HCT116 (cell line): Measurements from ENCODE around the gene MDFIC. TPM values are rescaled to one million over a fixed set of nuclear protein-coding genes. Genes with fewer than 3 reads are reported as not detected.

Experiments used
- ATAC-seq: fragments of 200-7000 bp; cut with Tn5 transposase; 2 replicates; pipeline ENCODE4 v1.9.1; 2020; ENCODE audit warnings: mild to moderate bottlenecking, moderate library complexity
- BruUV-seq: library from RNA; stranded (reverse); fragments of 400-500 nt; replicated peaks from 2 replicates; lab custom pipeline; 2021; lab: Mats Ljungman, UMichigan
- CTCF ChIA-PET: fragments of 300-600 bp; sonication (Branson Sonifier 250); formaldehyde crosslinking; loops from one replicate; lab custom pipeline; 2021; ENCODE audit warnings: antibody characterized with exemption; lab: Charles Lee
- POLR2A ChIA-PET: fragments of 300-600, 350-600 bp; sonication (Branson Sonifier 250); formaldehyde crosslinking; loops from one replicate; lab custom pipeline; 2021; ENCODE audit warnings: antibody characterized with exemption; lab: Charles Lee
- RAD21 ChIA-PET, 2 experiments: fragments of 300-600 bp; sonication (Branson Sonifier 250); formaldehyde crosslinking; loops; one replicate each; lab custom pipeline; 2023; ENCODE audit warnings: low total read pairs in 2 of 2; ENCODE audit not compliant: uncharacterized antibody in 2 of 2, unreplicated experiment in 2 of 2, low non-redundant PET in 1 of 2; lab: Charles Lee
- DNase-seq: peaks from one replicate; pipeline ENCODE4 v3.0.0-alpha.2; 2010; ENCODE audit warnings: low read depth, low spot score
- H2AFZ ChIP-seq: fragments of 200-600 bp; shearing (Covaris generic), sonication (generic); 2 replicates; pipeline ENCODE4 v1.6.1; 2017; ENCODE audit warnings: low read depth, mixed run types, mixed read lengths, antibody characterized with exemption, low read length; ENCODE audit not compliant: poor library complexity, severe bottlenecking
- H3K27ac ChIP-seq: 2 replicates; pipeline ENCODE4 v1.5.1; 2012; ENCODE audit warnings: low read depth, low read length
- H3K27me3 ChIP-seq: fragments of 200-600 bp; sonication (generic); 2 replicates; pipeline ENCODE4 v1.6.1; 2016; ENCODE audit warnings: mixed run types, low read length, mixed read lengths; ENCODE audit not compliant: insufficient read depth
- H3K36me3 ChIP-seq, 2 experiments: fragments of 200-500 bp in 1 of 2; fragments of 200-600 bp in 1 of 2; sonication (Bioruptor generic) in 1 of 2; sonication (generic) in 1 of 2; 2 replicates each; pipeline versions ENCODE4 v1.5.1 to v1.6.1; 2014 to 2016; ENCODE audit warnings: low read length in 2 of 2, inconsistent platforms in 1 of 2, mixed read lengths in 1 of 2, mixed run types in 1 of 2; ENCODE audit not compliant: insufficient read depth in 2 of 2, control insufficient read depth in 1 of 2
- H3K4me1 ChIP-seq, 2 experiments: fragments of 200-600 bp in 1 of 2; sonication (generic) in 1 of 2; 2 replicates each; pipeline versions ENCODE4 v1.5.1 to v1.6.1; 2012 to 2017; ENCODE audit warnings: low read length in 2 of 2, inconsistent platforms in 1 of 2, mild to moderate bottlenecking in 1 of 2, mixed read lengths in 1 of 2, mixed run types in 1 of 2, moderate library complexity in 1 of 2; ENCODE audit not compliant: insufficient read depth in 2 of 2, control insufficient read depth in 1 of 2
- H3K4me2 ChIP-seq: fragments of 200-600 bp; sonication (generic); 2 replicates; pipeline ENCODE4 v1.6.1; 2017; ENCODE audit warnings: mixed run types, low read length, mixed read lengths
- H3K4me3 ChIP-seq, 2 experiments: fragments of 200-600 bp in 1 of 2; sonication (generic) in 1 of 2; replicated peaks in 1 of 2; 2 replicates each; pipeline ENCODE4 v1.5.1; 2011 to 2016; ENCODE audit warnings: low read length in 2 of 2, control low read depth in 1 of 2, low read depth in 1 of 2, mild to moderate bottlenecking in 1 of 2, mixed read lengths in 1 of 2, mixed run types in 1 of 2
- H3K79me2 ChIP-seq: fragments of 200-600 bp; sonication (generic); 2 replicates; pipeline ENCODE4 v1.6.1; 2017; ENCODE audit warnings: mild to moderate bottlenecking, mixed run types, low read length, moderate library complexity, mixed read lengths; ENCODE audit not compliant: insufficient read depth
- H3K9ac ChIP-seq: fragments of 200-600 bp; sonication (generic); 2 replicates; pipeline ENCODE4 v1.6.1; 2016; ENCODE audit warnings: low read length, mixed read lengths
- H3K9me2 ChIP-seq: fragments of 200-600 bp; sonication (generic), shearing (Covaris generic); 2 replicates; pipeline ENCODE4 v1.6.1; 2017; ENCODE audit warnings: mixed run types, mild to moderate bottlenecking, moderate library complexity; ENCODE audit not compliant: insufficient read depth
- H3K9me3 ChIP-seq, 2 experiments: fragments of 200-500 bp in 1 of 2; fragments of 200-600 bp in 1 of 2; sonication (Bioruptor generic) in 1 of 2; sonication (generic) in 1 of 2; 2 replicates each; pipeline ENCODE4 v1.6.1; 2014 to 2017; ENCODE audit warnings: low read length in 2 of 2, mixed read lengths in 2 of 2, inconsistent platforms in 1 of 2, low read depth in 1 of 2, mild to moderate bottlenecking in 1 of 2, mixed run types in 1 of 2, moderate library complexity in 1 of 2; ENCODE audit not compliant: control insufficient read depth in 1 of 2, insufficient read depth in 1 of 2
- H4K20me1 ChIP-seq: fragments of 200-600 bp; sonication (generic), shearing (Covaris generic); 2 replicates; pipeline ENCODE4 v1.6.1; 2017; ENCODE audit warnings: mixed run types, mild to moderate bottlenecking, moderate library complexity; ENCODE audit not compliant: insufficient read depth
- CBX3 ChIP-seq: IDR thresholded peaks from 2 replicates; pipeline ENCODE4 v1.6.1; 2012; ENCODE audit warnings: low read depth
- CEBPB ChIP-seq: IDR thresholded peaks from 2 replicates; pipeline ENCODE4 v1.6.1; 2012; ENCODE audit warnings: low read depth
- EGR1 ChIP-seq: IDR thresholded peaks from 2 replicates; pipeline ENCODE4 v1.6.1; 2012; ENCODE audit warnings: low read depth
- ELF1 ChIP-seq: IDR thresholded peaks from 2 replicates; pipeline ENCODE4 v1.6.1; 2012; ENCODE audit warnings: low read depth, borderline replicate concordance
- EZH2 ChIP-seq: fragments of 200-600 bp; sonication (generic); IDR thresholded peaks from 2 replicates; pipeline ENCODE4 v1.6.1; 2017; ENCODE audit warnings: antibody characterized with exemption, mixed run types
- EZH2phosphoT487 ChIP-seq: fragments of 200-600 bp; IDR thresholded peaks from 2 replicates; pipeline ENCODE4 v1.6.1; 2018; ENCODE audit warnings: antibody characterized with exemption, borderline replicate concordance
- JUND ChIP-seq: IDR thresholded peaks from 2 replicates; pipeline ENCODE4 v1.6.1; 2012
- POLR2A ChIP-seq: IDR thresholded peaks from 2 replicates; pipeline ENCODE4 v1.7.0; 2011; ENCODE audit warnings: borderline replicate concordance; ENCODE audit not compliant: insufficient read depth, insufficient read length; ENCODE audit errors: extremely low read depth
- POLR2AphosphoS5 ChIP-seq: IDR thresholded peaks from 2 replicates; pipeline ENCODE4 v1.6.1; 2011; ENCODE audit warnings: mild to moderate bottlenecking, low read depth, low read length, moderate library complexity
- RAD21 ChIP-seq: IDR thresholded peaks from 2 replicates; pipeline ENCODE4 v1.6.1; 2012; ENCODE audit warnings: low read depth, mild to moderate bottlenecking
- SIN3A ChIP-seq: IDR thresholded peaks from 2 replicates; pipeline ENCODE4 v1.6.1; 2012; ENCODE audit warnings: low read depth
- SP1 ChIP-seq: IDR thresholded peaks from 2 replicates; pipeline ENCODE4 v1.6.1; 2012; ENCODE audit warnings: low read depth
- SRF ChIP-seq: IDR thresholded peaks from 2 replicates; pipeline ENCODE4 v1.6.1; 2012; ENCODE audit warnings: low read depth
- YY1 ChIP-seq: IDR thresholded peaks from 2 replicates; pipeline ENCODE4 v1.6.1; 2011; ENCODE audit warnings: low read length, low read depth, moderate library complexity, mild to moderate bottlenecking; ENCODE audit not compliant: insufficient replicate concordance; ENCODE audit errors: extremely low read depth
- ZFX ChIP-seq: fragments of 450-650 bp; IDR thresholded peaks from 2 replicates; pipeline ENCODE4 v1.6.1; 2017
- ZNF274 ChIP-seq: fragments of 200-500 bp; sonication (Bioruptor generic); IDR thresholded peaks from 2 replicates; pipeline ENCODE4 v1.6.1; 2014; ENCODE audit warnings: mild to moderate bottlenecking, low read depth, low read length, inconsistent platforms
- intact Hi-C: fragments of 100-400 bp; cut with micrococcal nuclease; formaldehyde crosslinking; loops from 2 replicates; pipeline ENCODE4 v1.10.0; 2022
- total RNA-seq: library from RNA; stranded (reverse); gene quantifications from one replicate; pipeline ENCODE4 v1.2.1, GENCODE V29; 2021; ENCODE audit not compliant: unreplicated experiment
- TF ChIP-seq, protein P1 (sequence below): IDR thresholded peaks from 2 replicates; pipeline ENCODE4 v1.6.1; 2011; ENCODE audit warnings: mild to moderate bottlenecking, low read length, moderate library complexity; ENCODE audit not compliant: insufficient replicate concordance; ENCODE audit errors: extremely low read depth
- TF ChIP-seq, protein P2 (sequence below): IDR thresholded peaks from 2 replicates; pipeline ENCODE4 v1.6.1; 2012
- TF ChIP-seq, protein P3 (sequence below), 3 experiments: fragments of 200-600 bp in 1 of 3; sonication (generic) in 1 of 3; IDR thresholded peaks in 2 of 3; conservative IDR thresholded peaks in 1 of 3; 2 replicates each; pipeline ENCODE4 v1.5.1; 2012 to 2017; ENCODE audit warnings: low read depth in 2 of 3, low read length in 2 of 3, antibody characterized with exemption in 1 of 3, borderline replicate concordance in 1 of 3, control low read depth in 1 of 3, mild to moderate bottlenecking in 1 of 3, mixed read lengths in 1 of 3, mixed run types in 1 of 3, moderate library complexity in 1 of 3; ENCODE audit not compliant: insufficient read depth in 1 of 3
- TF ChIP-seq, protein P4 (sequence below): IDR thresholded peaks from 2 replicates; pipeline ENCODE4 v1.6.1; 2012

Gene MDFIC
- total RNA-seq, 1 experiment from 2014 or later, result 8.3 TPM

DNA sequence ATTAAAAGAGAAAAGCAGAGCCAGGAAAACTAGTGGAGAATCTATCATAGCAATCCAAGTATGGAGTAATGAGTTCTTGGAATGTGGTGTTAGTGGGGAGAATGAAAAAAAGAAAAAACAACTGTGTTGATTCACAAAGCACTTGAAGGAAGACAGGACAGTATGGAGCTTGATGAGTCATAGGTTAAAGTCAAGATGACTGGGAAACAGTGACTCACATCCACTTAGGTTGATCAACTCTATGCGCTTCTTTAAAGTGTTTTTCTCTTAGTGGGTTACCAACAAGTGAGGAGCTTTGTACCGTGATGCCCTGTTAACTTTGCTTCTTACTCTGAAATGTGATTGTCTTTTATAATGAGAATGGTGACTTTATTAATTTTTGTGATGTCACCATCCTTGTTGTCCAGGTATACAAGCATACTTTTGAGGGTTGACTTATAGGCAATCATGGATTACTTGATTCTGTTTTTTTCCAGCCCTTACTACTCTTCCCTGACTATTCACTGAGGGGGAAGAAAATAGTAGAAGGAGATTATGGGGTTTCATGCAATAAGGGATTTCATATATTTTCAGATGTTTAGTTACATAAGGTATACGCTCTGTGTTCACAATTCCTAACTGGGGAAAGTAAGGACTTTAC, 32.1 kb upstream of the MDFIC start (continued):
- TF ChIP-seq EZH2, result no peak
- no peak for TF ChIP-seq ELF1
- peak; percentile 73 for TF ChIP-seq SIN3A
- TF ChIP-seq SP1, result peak; percentile 95

DNA sequence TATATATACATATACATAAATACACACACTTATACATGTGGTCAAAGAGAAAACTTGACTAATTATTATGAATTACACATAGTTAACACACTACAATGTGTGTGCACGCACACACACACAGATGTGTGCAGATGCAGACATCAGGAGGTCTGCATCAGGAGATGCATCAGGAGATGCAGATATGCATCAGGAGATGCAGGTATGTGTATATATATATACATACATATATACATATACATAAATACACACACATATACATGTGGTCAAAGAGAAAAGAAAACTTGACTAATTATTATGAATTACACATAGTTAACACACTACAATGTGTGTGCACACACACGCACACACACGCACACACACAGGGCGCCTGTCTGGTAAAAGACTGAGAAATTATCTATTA, 31.3 kb upstream of the MDFIC start:
- ATAC-seq (no peak), DNase-seq (no peak)
- H3K27ac ChIP-seq, result no peak overlapping the region
- POLR2A ChIA-PET, result no interaction called here
- no peaks in the 10 kb centered on the region for H3K79me2 ChIP-seq
- no peaks in the 10 kb centered on the region for H3K9me3 ChIP-seq
- H3K27me3 ChIP-seq, result no peaks in the 10 kb centered on the region
- intact Hi-C loops, result no loop called here
- H3K4me3 ChIP-seq, result no peak overlapping the region
- BruUV-seq, result no TSS peak
- H3K36me3 ChIP-seq, result no peaks in the 10 kb centered on the region
- CTCF ChIA-PET, result no interaction called here
- H3K9ac ChIP-seq, result no peak overlapping the region
- no peaks in the 10 kb centered on the region for H4K20me1 ChIP-seq
- RAD21 ChIA-PET, result no interaction called here
- no peak for TF ChIP-seq EZH2
- TF ChIP-seq, protein P1, sequence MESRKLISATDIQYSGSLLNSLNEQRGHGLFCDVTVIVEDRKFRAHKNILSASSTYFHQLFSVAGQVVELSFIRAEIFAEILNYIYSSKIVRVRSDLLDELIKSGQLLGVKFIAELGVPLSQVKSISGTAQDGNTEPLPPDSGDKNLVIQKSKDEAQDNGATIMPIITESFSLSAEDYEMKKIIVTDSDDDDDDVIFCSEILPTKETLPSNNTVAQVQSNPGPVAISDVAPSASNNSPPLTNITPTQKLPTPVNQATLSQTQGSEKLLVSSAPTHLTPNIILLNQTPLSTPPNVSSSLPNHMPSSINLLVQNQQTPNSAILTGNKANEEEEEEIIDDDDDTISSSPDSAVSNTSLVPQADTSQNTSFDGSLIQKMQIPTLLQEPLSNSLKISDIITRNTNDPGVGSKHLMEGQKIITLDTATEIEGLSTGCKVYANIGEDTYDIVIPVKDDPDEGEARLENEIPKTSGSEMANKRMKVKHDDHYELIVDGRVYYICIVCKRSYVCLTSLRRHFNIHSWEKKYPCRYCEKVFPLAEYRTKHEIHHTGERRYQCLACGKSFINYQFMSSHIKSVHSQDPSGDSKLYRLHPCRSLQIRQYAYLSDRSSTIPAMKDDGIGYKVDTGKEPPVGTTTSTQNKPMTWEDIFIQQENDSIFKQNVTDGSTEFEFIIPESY, result no peak
- TF ChIP-seq CBX3, result no peak
- no peak for TF ChIP-seq POLR2AphosphoS5
- TF ChIP-seq, protein P2, sequence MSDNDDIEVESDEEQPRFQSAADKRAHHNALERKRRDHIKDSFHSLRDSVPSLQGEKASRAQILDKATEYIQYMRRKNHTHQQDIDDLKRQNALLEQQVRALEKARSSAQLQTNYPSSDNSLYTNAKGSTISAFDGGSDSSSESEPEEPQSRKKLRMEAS, result no peak
- TF ChIP-seq, protein P3, sequence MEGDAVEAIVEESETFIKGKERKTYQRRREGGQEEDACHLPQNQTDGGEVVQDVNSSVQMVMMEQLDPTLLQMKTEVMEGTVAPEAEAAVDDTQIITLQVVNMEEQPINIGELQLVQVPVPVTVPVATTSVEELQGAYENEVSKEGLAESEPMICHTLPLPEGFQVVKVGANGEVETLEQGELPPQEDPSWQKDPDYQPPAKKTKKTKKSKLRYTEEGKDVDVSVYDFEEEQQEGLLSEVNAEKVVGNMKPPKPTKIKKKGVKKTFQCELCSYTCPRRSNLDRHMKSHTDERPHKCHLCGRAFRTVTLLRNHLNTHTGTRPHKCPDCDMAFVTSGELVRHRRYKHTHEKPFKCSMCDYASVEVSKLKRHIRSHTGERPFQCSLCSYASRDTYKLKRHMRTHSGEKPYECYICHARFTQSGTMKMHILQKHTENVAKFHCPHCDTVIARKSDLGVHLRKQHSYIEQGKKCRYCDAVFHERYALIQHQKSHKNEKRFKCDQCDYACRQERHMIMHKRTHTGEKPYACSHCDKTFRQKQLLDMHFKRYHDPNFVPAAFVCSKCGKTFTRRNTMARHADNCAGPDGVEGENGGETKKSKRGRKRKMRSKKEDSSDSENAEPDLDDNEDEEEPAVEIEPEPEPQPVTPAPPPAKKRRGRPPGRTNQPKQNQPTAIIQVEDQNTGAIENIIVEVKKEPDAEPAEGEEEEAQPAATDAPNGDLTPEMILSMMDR (IDR thresholded peaks at IDR 0.05 in 2 of 3, conservative IDR thresholded peaks at IDR 0.05 in 1 of 3; ENCODE audit: borderline replicate concordance in 1 of 3, insufficient read depth in 1 of 3, low read depth in 2 of 3, low read length in 2 of 3), result no peak
- TF ChIP-seq CEBPB, result no peak
- no peak for TF ChIP-seq JUND
- no peak for TF ChIP-seq RAD21
- no peak for TF ChIP-seq POLR2A
- TF ChIP-seq YY1, result no peak
- no peak for TF ChIP-seq ZFX
- TF ChIP-seq, protein P4, sequence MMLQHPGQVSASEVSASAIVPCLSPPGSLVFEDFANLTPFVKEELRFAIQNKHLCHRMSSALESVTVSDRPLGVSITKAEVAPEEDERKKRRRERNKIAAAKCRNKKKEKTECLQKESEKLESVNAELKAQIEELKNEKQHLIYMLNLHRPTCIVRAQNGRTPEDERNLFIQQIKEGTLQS, result no peak
- no peak for TF ChIP-seq ZNF274
- no peak for TF ChIP-seq SRF
- TF ChIP-seq EGR1, result no peak
- TF ChIP-seq EZH2phosphoT487, result no peak
- H3K4me1 ChIP-seq, result peaks cover 10 to 28% of the 10 kb centered on the region in 2 experiments; a peak in 3 of 4 replicates
- peak overlapping the region; percentile 57 for H2AFZ ChIP-seq
- H3K9me2 ChIP-seq, result no peaks in the 10 kb centered on the region
- no peak overlapping the region for H3K4me2 ChIP-seq
